C4-2B (cell line): Measurements from ENCODE around the gene CALML4.

Experiments
- CTCF ChIP-seq: fragments of 450-650 bp; conservative IDR thresholded peaks from 2 replicates; pipeline ENCODE4 v1.5.1; 2017; ENCODE audit warnings: mild to moderate bottlenecking
- ZFX ChIP-seq: fragments of 450-650 bp; IDR thresholded peaks from 2 replicates; pipeline ENCODE4 v1.6.1; 2017

GRCh38 chr15:68239025-68239424 is 33.9 kb upstream of the CALML4 start:
- no peak for TF ChIP-seq CTCF
- TF ChIP-seq ZFX: no peak
